ENCODE measurements around the gene DPYSL5. TPM values are rescaled to one million over a fixed set of nuclear protein-coding genes. Genes with fewer than 3 reads are reported as not detected.

The DPYSL5 gene
- total RNA-seq, 1 donor from 2014 or later = not detected

- DNase-seq (ENCODE audit: low spot score in 2 of 2) = no peak
- H3K27ac ChIP-seq = no peak overlapping the region
- H3K4me1 ChIP-seq = no peaks in the 10 kb centered on the region
- H3K4me3 ChIP-seq = no peak overlapping the region
- intact Hi-C loops (cut with DNase I) = no loop called here
- TF ChIP-seq CTCF (IDR thresholded peaks at IDR 0.05) = no peak
- no peaks in the 10 kb centered on the region for H3K27me3 ChIP-seq
- H3K36me3 ChIP-seq = no peaks in the 10 kb centered on the region
- no peaks in the 10 kb centered on the region for H3K9me3 ChIP-seq
Observed at GRCh38 chr2:26860211-26860850, 12.4 kb downstream of the DPYSL5 start.

GRCh38 chr2:26861610-26862224 is 13.8 kb downstream of the DPYSL5 start:
- intact Hi-C loops (cut with DNase I) = no loop called here
- no peaks in the 10 kb centered on the region for H3K36me3 ChIP-seq
- H3K27me3 ChIP-seq = no peaks in the 10 kb centered on the region
- no peaks in the 10 kb centered on the region for H3K4me1 ChIP-seq
- no peaks in the 10 kb centered on the region for H3K9me3 ChIP-seq
- no peak overlapping the region for H3K27ac ChIP-seq
- no peak for TF ChIP-seq CTCF (IDR thresholded peaks at IDR 0.05)
- H3K4me3 ChIP-seq = no peak overlapping the region
- no peak for DNase-seq (ENCODE audit: low spot score in 2 of 2)

DNA sequence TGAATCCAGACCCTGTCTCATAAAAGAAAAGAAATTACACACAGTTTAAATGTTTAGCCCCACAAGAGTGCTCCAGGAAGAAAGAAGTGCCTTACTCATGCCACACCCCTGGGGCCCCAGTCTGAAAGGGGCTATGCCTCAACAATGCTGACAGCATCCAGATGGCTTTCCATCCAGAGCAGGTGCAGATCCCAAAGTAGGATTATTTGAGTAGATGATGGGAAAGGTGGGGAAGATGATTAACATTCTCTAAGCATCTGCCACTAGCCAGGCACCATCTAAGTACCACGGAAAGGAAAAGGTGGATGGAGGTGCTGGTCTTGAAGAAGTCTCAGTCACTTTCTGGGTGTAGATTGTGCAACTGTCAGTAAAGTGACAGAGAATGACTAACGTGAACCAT is 16.3 kb downstream of the DPYSL5 start:
- Histone ChIP-seq H3K36me3 (no peaks in the 10 kb centered on the region), H3K9me3 (no peaks in the 10 kb centered on the region), H3K4me1 (no peaks in the 10 kb centered on the region), H3K4me3 (no peak overlapping the region), H3K27me3 (no peaks in the 10 kb centered on the region), H3K27ac (no peak overlapping the region)
- no peak for TF ChIP-seq CTCF (IDR thresholded peaks at IDR 0.05)
- DNase-seq (ENCODE audit: low spot score in 2 of 2) = no peak
- intact Hi-C loops (cut with DNase I) = no loop called here

DNA sequence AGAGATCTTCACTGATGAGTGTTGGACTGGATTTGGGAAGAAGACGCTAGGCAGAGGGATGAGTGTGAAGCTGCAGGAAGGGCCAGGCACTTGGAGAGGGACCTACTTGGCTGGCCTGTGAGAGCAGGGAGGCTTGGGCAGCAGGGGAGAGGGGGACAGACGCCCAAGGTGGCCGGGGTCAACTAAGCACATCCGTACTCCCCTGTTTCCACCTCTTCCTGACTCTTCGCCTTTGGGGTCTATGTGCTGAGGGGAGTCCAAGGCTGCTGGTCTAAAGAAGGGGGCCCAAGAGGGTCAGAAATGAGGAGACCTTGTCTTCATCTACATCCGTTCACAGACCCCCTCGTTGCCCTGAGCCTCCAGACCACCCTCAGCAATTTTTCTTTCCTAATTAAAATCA is 16.7 kb downstream of the DPYSL5 start:
- intact Hi-C loops (cut with DNase I) = no loop called here
- H3K4me1 ChIP-seq = no peaks in the 10 kb centered on the region
- no peak for TF ChIP-seq CTCF (IDR thresholded peaks at IDR 0.05)
- no peak overlapping the region for H3K4me3 ChIP-seq
- H3K36me3 ChIP-seq = no peaks in the 10 kb centered on the region
- no peak overlapping the region for H3K27ac ChIP-seq
- H3K9me3 ChIP-seq = no peaks in the 10 kb centered on the region
- H3K27me3 ChIP-seq = no peaks in the 10 kb centered on the region
- no peak for DNase-seq (ENCODE audit: low spot score in 2 of 2)

GRCh38 chr2:26870585-26871095 is 22.7 kb downstream of the DPYSL5 start:
- no peaks in the 10 kb centered on the region for H3K27me3 ChIP-seq
- no peaks in the 10 kb centered on the region for H3K9me3 ChIP-seq
- no peak for DNase-seq (ENCODE audit: low spot score in 2 of 2)
- no peak overlapping the region for H3K4me3 ChIP-seq
- no peak overlapping the region for H3K27ac ChIP-seq
- H3K36me3 ChIP-seq = no peaks in the 10 kb centered on the region
- intact Hi-C loops (cut with DNase I) = no loop called here
- no peak for TF ChIP-seq CTCF (IDR thresholded peaks at IDR 0.05)
- H3K4me1 ChIP-seq = no peaks in the 10 kb centered on the region
